GM12891 (cell line): ENCODE measurements around the gene OPN1SW.

Source experiments
- POLR2A ChIP-seq: IDR thresholded peaks from 2 replicates; pipeline ENCODE4 v1.6.1; 2011; ENCODE audit warnings: low read depth, low read length, control low read depth
- POLR2AphosphoS5 ChIP-seq: IDR thresholded peaks from 2 replicates; pipeline ENCODE4 v1.6.1; 2011; ENCODE audit warnings: low read depth, low read length, control low read depth
- POU2F2 ChIP-seq: IDR thresholded peaks from 2 replicates; pipeline ENCODE4 v1.6.1; 2011; ENCODE audit warnings: low read depth, mild to moderate bottlenecking, control low read depth, low read length, moderate library complexity
- SPI1 ChIP-seq: IDR thresholded peaks from 2 replicates; pipeline ENCODE4 v1.6.1; 2011; ENCODE audit warnings: low read depth, low read length, control low read depth
- TAF1 ChIP-seq: IDR thresholded peaks from 2 replicates; pipeline ENCODE4 v1.6.1; 2011; ENCODE audit warnings: low read depth, low read length, control low read depth

- TF ChIP-seq SPI1 (no peak), POLR2AphosphoS5 (no peak), TAF1 (no peak), POLR2A (no peak), POU2F2 (no peak)
Measured at GRCh38 chr7:128733278-128733645, 42.3 kb downstream of the OPN1SW start.
